HCEC 1CT (cell line): ENCODE data around the gene CROCC2.

ENCODE experiments used
- DNase-seq: peaks from one replicate; pipeline ENCODE4 v3.0.0-alpha.2; 2017

The CROCC2 gene

GRCh38 chr2:240893363-240893844, 12.7 kb upstream of the CROCC2 start:
- no peak for DNase-seq

GRCh38 chr2:240894006-240894405, 12.1 kb upstream of the CROCC2 start:
- DNase-seq, result no peak

GRCh38 chr2:240894836-240895558, 11.1 kb upstream of the CROCC2 start:
- no peak for DNase-seq

- DNase-seq, result no peak
These were observed 10.3 kb upstream of the CROCC2 start, which contains the start of gene MAB21L4 for GRCh38 chr2:240895656-240896388. TSS of gene MAB21L4 (minus strand) at chr2:240896156. CDS start at chr2:240895997, 159 bp downstream.

GRCh38 chr2:240896394-240896793, 9.7 kb upstream of the CROCC2 start:
- DNase-seq, result no peak

GRCh38 chr2:240896871-240897692, 9.1 kb upstream of the CROCC2 start:
- DNase-seq, result no peak

GRCh38 chr2:240898108-240898730, 7.9 kb upstream of the CROCC2 start:
- DNase-seq, result no peak

- no peak for DNase-seq
These were observed 7.2 kb upstream of the CROCC2 start for GRCh38 chr2:240898731-240899467.

- no peak for DNase-seq
These were observed 6.7 kb upstream of the CROCC2 start for GRCh38 chr2:240899468-240899865.

- no peak for DNase-seq
These were observed 5.8 kb upstream of the CROCC2 start for GRCh38 chr2:240900141-240900860.

- no peak for DNase-seq
These were observed 4.0 kb upstream of the CROCC2 start for GRCh38 chr2:240901986-240902614.

- DNase-seq, result no peak
These were observed 3.5 kb upstream of the CROCC2 start for GRCh38 chr2:240902615-240903041.

GRCh38 chr2:240903191-240904060, 2.7 kb upstream of the CROCC2 start:
- DNase-seq, result no peak

- no peak for DNase-seq
These were observed 1.6 kb upstream of the CROCC2 start for GRCh38 chr2:240904216-240905175.

GRCh38 chr2:240905176-240905781, 857 bp upstream of the CROCC2 start:
- DNase-seq, result no peak

GRCh38 chr2:240906911-240907590, 915 bp downstream of the CROCC2 start:
- no peak for DNase-seq

- no peak for DNase-seq
These were observed 3.3 kb downstream of the CROCC2 start for GRCh38 chr2:240909216-240909974.
